Transverse colon (tissue), 4 donors: ENCODE results near the gene TALDO1. TPM values are rescaled to one million over a fixed set of nuclear protein-coding genes. Genes with fewer than 3 reads are reported as not detected.
A peak's percentile ranks its signal among the peaks of the same experiment; 100 is the strongest.

ENCODE experiments used
- DNase-seq: peaks from one replicate; pipeline ENCODE4 v3.0.0-alpha.2; 2019
- H3K27ac ChIP-seq, 4 donors: fragments of 200-600 bp; sonication (generic); 2 replicates each; pipeline ENCODE4 v1.5.1; 2016 to 2018; ENCODE audit warnings: inconsistent platforms in 4 of 4
- H3K27me3 ChIP-seq: fragments of 200-600 bp; sonication (generic); 2 replicates; pipeline ENCODE4 v1.5.1; 2017; ENCODE audit warnings: inconsistent platforms
- H3K36me3 ChIP-seq, 4 donors: fragments of 200-600 bp; sonication (generic); 2 replicates each; pipeline ENCODE4 v1.5.1; 2017 to 2019; ENCODE audit warnings: inconsistent platforms in 4 of 4
- H3K4me1 ChIP-seq, 4 donors: fragments of 200-600 bp; sonication (generic); 2 replicates each; pipeline ENCODE4 v1.5.1; 2017 to 2020; ENCODE audit warnings: inconsistent platforms in 4 of 4
- H3K4me3 ChIP-seq, 4 donors: fragments of 200-600 bp; sonication (generic); 1 replicate in 1 of 4; 2 replicates in 3 of 4; pipeline versions ENCODE4 v1.5.1 to v1.6.1; 2017 to 2019; ENCODE audit warnings: inconsistent platforms in 4 of 4
- H3K9me3 ChIP-seq, 2 donors: fragments of 200-600 bp; sonication (generic); 2 replicates each; pipeline ENCODE4 v1.5.1; 2017 to 2019; ENCODE audit warnings: inconsistent platforms in 2 of 2
- EP300 ChIP-seq: sonication (generic); formaldehyde crosslinking; IDR thresholded peaks from one replicate; pipeline ENCODE4 v1.6.1; 2017; ENCODE audit warnings: antibody characterized with exemption, low read depth
- POLR2A ChIP-seq: fragments of 450-650 bp; IDR thresholded peaks from one replicate; pipeline ENCODE4 v1.6.1; 2016; ENCODE audit warnings: antibody characterized with exemption, mild to moderate bottlenecking, moderate library complexity
- POLR2AphosphoS5 ChIP-seq, 3 donors: sonication (generic); formaldehyde crosslinking; IDR thresholded peaks; one replicate each; pipeline ENCODE4 v1.6.1; 2016; ENCODE audit warnings: antibody characterized with exemption in 3 of 3
- WGBS, 2 donors: methylation state at CpG; one replicate each; pipeline ENCODE4 v1.1.5; 2018; ENCODE audit warnings: low coverage in 1 of 2; 5-methylcytosine and 5-hydroxymethylcytosine counted together
- in situ Hi-C, 4 donors: fragments of 200-750 bp; cut with MboI; loops; one replicate each; pipeline versions ENCODE4 v1.15.0 to v1.15.1; 2017; ENCODE audit warnings: low sequenced_read_pairs in 3 of 4, low pct_ligation_motif_present in 1 of 4, low pct_unique_long_range_greater_than_20kb in 1 of 4
- intact Hi-C: fragments of 100-400 bp; cut with DNase I; formaldehyde crosslinking; loops from one replicate; pipeline ENCODE4 v1.15.1; 2023; ENCODE audit warnings: low total_unique reads
- total RNA-seq, 4 donors: library from RNA; depleted of rRNA; stranded (reverse); fragments of >200 nt; gene quantifications; one replicate each; pipeline ENCODE4 v1.1.0, GENCODE V29; 2016
- TF ChIP-seq, protein P1 (sequence below), 5 experiments: fragments of 200-600 bp in 3 of 5; fragments of 450-650 bp in 2 of 5; sonication (generic) in 3 of 5; IDR thresholded peaks; 1 replicate in 2 of 5; 2 replicates in 3 of 5; pipeline ENCODE4 v1.5.1; 2016 to 2017; ENCODE audit warnings: antibody characterized with exemption in 5 of 5, inconsistent platforms in 3 of 5, mild to moderate bottlenecking in 2 of 5, moderate library complexity in 1 of 5

The TALDO1 gene
- total RNA-seq, 4 donors from 2014 or later, result 124 to 164 (median 141) TPM

DNA sequence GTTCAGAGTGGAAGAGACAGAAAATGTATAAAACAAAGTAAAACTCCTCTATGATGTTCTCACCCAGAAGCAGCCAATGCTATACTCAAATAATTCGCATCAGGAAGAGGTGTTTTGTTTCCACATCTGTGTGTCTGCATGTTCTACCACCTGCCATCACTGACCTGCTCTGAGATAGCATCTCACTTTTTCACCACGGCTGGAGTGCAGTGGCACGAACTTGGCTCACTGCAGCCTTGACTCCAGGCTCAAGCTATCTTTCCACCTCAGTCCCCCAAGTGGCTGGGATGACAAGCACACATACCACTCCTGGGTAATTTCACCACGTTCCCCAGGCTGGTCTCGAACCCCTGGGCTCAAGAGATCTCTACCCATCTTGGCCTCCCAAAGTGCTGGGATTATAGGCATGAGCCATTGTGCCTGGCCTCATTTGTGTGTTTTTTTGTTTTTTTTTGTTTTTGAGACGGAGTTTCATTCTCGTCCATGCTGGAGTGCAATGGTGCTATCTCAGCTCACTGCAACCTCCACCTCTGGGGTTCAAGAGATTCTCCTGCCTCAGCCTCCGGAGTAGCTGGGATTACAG lies 14.4 kb downstream of the TALDO1 start:
- WGBS, 2 donors, result 92 to 94% methylated on average over 6 to 8 of the region's 8 CpGs
- H3K4me1 ChIP-seq, result peaks cover 3 to 13% (median 11%) of the 10 kb centered on the region in 4 donors
- no peak overlapping the region for H3K27ac ChIP-seq
- no peak overlapping the region for H3K4me3 ChIP-seq
- in situ Hi-C loops (no loop called here), intact Hi-C loops (no loop called here)
- no peaks in the 10 kb centered on the region for H3K9me3 ChIP-seq
- TF ChIP-seq POLR2AphosphoS5 (IDR thresholded peaks at IDR 0.05) (no peak), EP300 (no peak)
- no peak for DNase-seq
- peaks cover 0 to 46% (median 22%) of the 10 kb centered on the region in 4 donors for H3K36me3 ChIP-seq
- no peaks in the 10 kb centered on the region for H3K27me3 ChIP-seq

DNA sequence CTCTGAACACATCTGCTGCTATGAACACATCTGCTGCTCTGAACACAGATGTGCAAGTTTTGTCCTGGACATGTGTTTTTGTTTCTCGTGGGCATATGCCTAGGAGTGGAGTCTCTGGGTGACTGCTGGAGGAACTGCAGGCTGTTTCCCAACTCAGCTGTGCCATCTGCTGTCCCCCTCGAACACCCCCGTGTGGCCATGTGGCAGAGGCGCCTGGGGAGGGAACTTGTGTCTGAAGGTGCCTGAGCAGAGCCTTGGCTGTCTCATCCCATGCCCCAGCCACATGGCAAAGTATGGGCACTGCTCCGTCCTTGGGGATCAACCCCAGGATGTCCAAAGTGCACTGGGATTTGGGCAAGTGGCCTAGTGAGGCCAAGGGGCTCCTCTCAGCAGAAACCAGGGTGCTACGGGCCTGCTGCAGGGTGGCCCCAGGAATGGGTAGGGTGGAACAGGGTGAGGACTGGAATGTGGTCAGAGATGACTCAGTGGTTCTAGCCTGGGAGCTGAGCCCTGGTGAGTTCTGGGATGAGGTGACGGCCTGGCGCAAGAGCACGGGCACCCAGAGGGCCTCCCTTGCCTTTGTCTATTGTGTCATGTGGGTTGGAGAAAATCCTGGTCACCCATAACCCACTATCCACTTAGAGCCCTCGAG lies 15.3 kb downstream of the TALDO1 start:
- 50% methylated on average over 10 of the region's 10 CpGs; no CpG with 5 or more reads in 1 of the 2 donors for WGBS, 2 donors
- peak; percentile 52 for DNase-seq
- H3K27me3 ChIP-seq, result no peaks in the 10 kb centered on the region
- TF ChIP-seq POLR2A, result peak; percentile 16
- TF ChIP-seq, protein P1, sequence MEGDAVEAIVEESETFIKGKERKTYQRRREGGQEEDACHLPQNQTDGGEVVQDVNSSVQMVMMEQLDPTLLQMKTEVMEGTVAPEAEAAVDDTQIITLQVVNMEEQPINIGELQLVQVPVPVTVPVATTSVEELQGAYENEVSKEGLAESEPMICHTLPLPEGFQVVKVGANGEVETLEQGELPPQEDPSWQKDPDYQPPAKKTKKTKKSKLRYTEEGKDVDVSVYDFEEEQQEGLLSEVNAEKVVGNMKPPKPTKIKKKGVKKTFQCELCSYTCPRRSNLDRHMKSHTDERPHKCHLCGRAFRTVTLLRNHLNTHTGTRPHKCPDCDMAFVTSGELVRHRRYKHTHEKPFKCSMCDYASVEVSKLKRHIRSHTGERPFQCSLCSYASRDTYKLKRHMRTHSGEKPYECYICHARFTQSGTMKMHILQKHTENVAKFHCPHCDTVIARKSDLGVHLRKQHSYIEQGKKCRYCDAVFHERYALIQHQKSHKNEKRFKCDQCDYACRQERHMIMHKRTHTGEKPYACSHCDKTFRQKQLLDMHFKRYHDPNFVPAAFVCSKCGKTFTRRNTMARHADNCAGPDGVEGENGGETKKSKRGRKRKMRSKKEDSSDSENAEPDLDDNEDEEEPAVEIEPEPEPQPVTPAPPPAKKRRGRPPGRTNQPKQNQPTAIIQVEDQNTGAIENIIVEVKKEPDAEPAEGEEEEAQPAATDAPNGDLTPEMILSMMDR (IDR thresholded peaks at IDR 0.05), result peak in 4 of 5 experiments; percentile 15 to 53 (median 26)
- no peak for TF ChIP-seq POLR2AphosphoS5 (IDR thresholded peaks at IDR 0.05)
- no peak for TF ChIP-seq EP300
- in situ Hi-C loops, result no loop called here
- H3K36me3 ChIP-seq, result peaks cover 0 to 41% (median 22%) of the 10 kb centered on the region in 4 donors
- H3K4me3 ChIP-seq, result no peak overlapping the region
- H3K9me3 ChIP-seq, result no peaks in the 10 kb centered on the region
- intact Hi-C loops, result no loop called here
- peaks cover 3 to 13% (median 11%) of the 10 kb centered on the region in 4 donors for H3K4me1 ChIP-seq
- H3K27ac ChIP-seq, result peak overlapping the region; percentile 36 to 80 (median 56)

DNA sequence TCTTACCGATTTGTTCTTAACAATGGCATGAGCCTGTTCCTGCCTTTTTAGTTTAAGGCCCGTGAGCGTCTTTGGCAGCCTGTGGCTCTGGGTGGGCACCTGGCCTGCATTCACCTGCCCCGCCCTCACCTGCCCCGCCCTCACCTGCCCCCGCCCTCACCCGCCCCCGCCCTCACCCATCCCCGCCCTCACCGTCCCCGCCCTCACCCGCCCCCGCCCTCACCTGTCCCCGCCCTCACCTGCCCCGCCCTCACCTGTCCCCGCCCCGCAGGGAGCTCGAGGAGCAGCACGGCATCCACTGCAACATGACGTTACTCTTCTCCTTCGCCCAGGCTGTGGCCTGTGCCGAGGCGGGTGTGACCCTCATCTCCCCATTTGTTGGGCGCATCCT lies 15.8 kb downstream of the TALDO1 start:
- no peak overlapping the region for H3K4me3 ChIP-seq
- H3K4me1 ChIP-seq, result peaks cover 3 to 13% (median 11%) of the 10 kb centered on the region in 4 donors
- H3K27ac ChIP-seq, result peak overlapping the region; percentile 36 to 80 (median 56)
- intact Hi-C loops, result no loop called here
- peak; percentile 72 for DNase-seq
- peaks cover 0 to 36% (median 22%) of the 10 kb centered on the region in 4 donors for H3K36me3 ChIP-seq
- in situ Hi-C loops, result no loop called here
- TF ChIP-seq POLR2A (no peak), POLR2AphosphoS5 (IDR thresholded peaks at IDR 0.05) (no peak), EP300 (no peak)
- TF ChIP-seq, protein P1 (IDR thresholded peaks at IDR 0.05), result no peak
- 40% methylated on average over 19 of the region's 24 CpGs; no CpG with 5 or more reads in 1 of the 2 donors for WGBS, 2 donors
- H3K9me3 ChIP-seq, result no peaks in the 10 kb centered on the region
- no peaks in the 10 kb centered on the region for H3K27me3 ChIP-seq

DNA sequence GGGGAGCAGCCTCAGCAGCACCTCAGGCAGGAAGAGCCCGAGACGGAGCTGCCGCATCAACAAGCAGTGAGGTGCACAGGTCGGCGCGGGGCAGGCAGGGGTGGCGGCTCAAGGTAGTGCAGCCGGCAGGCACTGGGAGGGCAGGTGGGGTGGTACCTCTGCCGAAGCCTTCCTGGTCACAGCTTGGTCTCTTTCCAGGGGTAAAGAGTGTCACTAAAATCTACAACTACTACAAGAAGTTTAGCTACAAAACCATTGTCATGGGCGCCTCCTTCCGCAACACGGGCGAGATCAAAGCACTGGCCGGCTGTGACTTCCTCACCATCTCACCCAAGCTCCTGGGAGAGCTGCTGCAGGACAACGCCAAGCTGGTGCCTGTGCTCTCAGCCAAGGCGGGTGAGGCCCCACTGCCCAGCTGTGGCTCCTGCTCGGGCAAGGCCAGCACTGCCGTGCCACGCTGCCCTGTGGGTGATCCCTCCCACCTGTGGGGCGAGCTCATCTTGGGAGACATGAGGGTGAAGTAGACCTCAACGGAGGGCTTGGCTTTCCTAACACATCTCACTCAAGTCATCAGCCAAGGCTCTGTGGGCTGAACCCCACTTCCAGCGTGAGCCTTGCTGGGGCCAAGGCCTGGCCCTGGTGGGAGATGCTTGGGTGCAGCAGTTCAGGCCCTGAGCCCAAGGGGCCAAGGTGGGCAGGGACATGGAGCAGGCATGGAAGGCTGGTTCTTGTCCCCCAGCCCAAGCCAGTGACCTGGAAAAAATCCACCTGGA lies 16.5 kb downstream of the TALDO1 start:
- Histone ChIP-seq H3K27me3 (no peaks in the 10 kb centered on the region), H3K4me3 (no peak overlapping the region), H3K27ac (peak overlapping the region in 2 of 4 donors; percentile 11 to 64), H3K36me3 (peaks cover 0 to 36% (median 22%) of the 10 kb centered on the region in 4 donors), H3K9me3 (no peaks in the 10 kb centered on the region), H3K4me1 (peaks cover 3 to 13% (median 11%) of the 10 kb centered on the region in 4 donors)
- in situ Hi-C loops, result no loop called here
- WGBS, 2 donors, result 80% methylated on average over 22 of the region's 22 CpGs; no CpG with 5 or more reads in 1 of the 2 donors
- no peak for DNase-seq
- TF ChIP-seq POLR2A, result peak; percentile 12
- TF ChIP-seq, protein P1 (IDR thresholded peaks at IDR 0.05), result peak in 1 of 5 experiments; percentile 30
- TF ChIP-seq EP300, result no peak
- no peak for TF ChIP-seq POLR2AphosphoS5 (IDR thresholded peaks at IDR 0.05)
- intact Hi-C loops, result no loop called here
